Esophagus (tissue), 2 donors: ENCODE data around the gene TGFBR3. TPM values are rescaled to one million over a fixed set of nuclear protein-coding genes. Genes with fewer than 3 reads are reported as not detected.
A peak's percentile ranks its signal among the peaks of the same experiment; 100 is the strongest.

Source experiments
- H3K27ac ChIP-seq, 2 donors: one replicate each; pipeline ENCODE4 v1.5.1; 2013; ENCODE audit warnings: low read depth in 2 of 2, mild to moderate bottlenecking in 2 of 2, inconsistent platforms in 1 of 2, low read length in 1 of 2, moderate library complexity in 1 of 2
- H3K27me3 ChIP-seq, 2 donors: one replicate each; pipeline ENCODE4 v1.6.1; 2013; ENCODE audit warnings: low read length in 2 of 2, control low read depth in 1 of 2, mild to moderate bottlenecking in 1 of 2; ENCODE audit not compliant: insufficient read depth in 2 of 2, control insufficient read depth in 1 of 2
- H3K36me3 ChIP-seq, 2 donors: one replicate each; pipeline ENCODE4 v1.6.1; 2013; ENCODE audit warnings: low read length in 1 of 2; ENCODE audit not compliant: control insufficient read depth in 2 of 2, insufficient read depth in 2 of 2
- H3K4me1 ChIP-seq, 2 donors: one replicate each; pipeline ENCODE4 v1.6.1; 2013; ENCODE audit warnings: low read length in 1 of 2; ENCODE audit not compliant: control insufficient read depth in 2 of 2, insufficient read depth in 2 of 2
- H3K4me3 ChIP-seq, 2 donors: one replicate each; pipeline ENCODE4 v1.5.1; 2013; ENCODE audit warnings: low read length in 2 of 2, mild to moderate bottlenecking in 2 of 2, low read depth in 1 of 2, moderate library complexity in 1 of 2
- H3K9me3 ChIP-seq, 2 donors: one replicate each; pipeline ENCODE4 v1.6.1; 2013; ENCODE audit warnings: mild to moderate bottlenecking in 2 of 2, low read depth in 1 of 2, low read length in 1 of 2, moderate library complexity in 1 of 2; ENCODE audit not compliant: control insufficient read depth in 2 of 2, insufficient read depth in 1 of 2
- WGBS, 2 donors: extraction: QIAGEN DNeasy Blood & Tissue Kit; methylation state at CpG; one replicate each; pipeline ENCODE4 v1.1.7; 2013; 5-methylcytosine and 5-hydroxymethylcytosine counted together
- polyA plus RNA-seq, 2 donors: library from polyadenylated mRNA; stranded (reverse); fragments of 200-250 nt; gene quantifications; one replicate each; pipeline ENCODE4 v1.2.3, GENCODE V29; 2013
- donor health status: healthy with polysubstance abuse.
- donor health status: Bipolar disorder and iron deficiency.

Gene TGFBR3
- polyA plus RNA-seq, 2 donors, result 3.8 to 10.5 TPM

- Histone ChIP-seq H3K4me1 (peaks cover 6 to 16% of the 10 kb centered on the region in 2 donors), H3K27ac (peak overlapping the region; percentile 69 to 71)
- 32 to 41% methylated on average over 10 of the region's 10 CpGs for WGBS, 2 donors
Observed at GRCh38 chr1:91830242-91831131, 55.5 kb downstream of the TGFBR3 start.

GRCh38 chr1:91829293-91830153 lies 56.4 kb downstream of the TGFBR3 start:
- Histone ChIP-seq H3K27me3 (no peaks in the 10 kb centered on the region), H3K4me3 (no peak overlapping the region), H3K9me3 (no peaks in the 10 kb centered on the region), H3K36me3 (no peaks in the 10 kb centered on the region), H3K27ac (peak overlapping the region; percentile 71 to 83), H3K4me1 (peaks cover 6 to 16% of the 10 kb centered on the region in 2 donors)
- WGBS, 2 donors, result 70 to 78% methylated on average over 6 of the region's 6 CpGs

More at GRCh38 chr1:91830242-91831131, 55.5 kb downstream of the TGFBR3 start:
- Histone ChIP-seq H3K4me3 (no peak overlapping the region), H3K9me3 (no peaks in the 10 kb centered on the region), H3K27me3 (no peaks in the 10 kb centered on the region), H3K36me3 (no peaks in the 10 kb centered on the region)

GRCh38 chr1:91828583-91829281 lies 57.2 kb downstream of the TGFBR3 start:
- H3K4me3 ChIP-seq, result peak overlapping the region in 1 of 2 donors; percentile 5
- peak overlapping the region; percentile 71 to 83 for H3K27ac ChIP-seq
- peaks cover 6 to 16% of the 10 kb centered on the region in 2 donors for H3K4me1 ChIP-seq
- H3K9me3 ChIP-seq, result no peaks in the 10 kb centered on the region
- no peaks in the 10 kb centered on the region for H3K27me3 ChIP-seq
- H3K36me3 ChIP-seq, result no peaks in the 10 kb centered on the region
- 42 to 48% methylated on average over 9 of the region's 9 CpGs for whole genome bisulfite sequencing, 2 donors

GRCh38 chr1:91827459-91828321 lies 58.3 kb downstream of the TGFBR3 start:
- peaks cover 6 to 16% of the 10 kb centered on the region in 2 donors for H3K4me1 ChIP-seq

GRCh38 chr1:91827087-91827458 lies 58.9 kb downstream of the TGFBR3 start:
- peaks cover 6 to 16% of the 10 kb centered on the region in 2 donors for H3K4me1 ChIP-seq
- no peaks in the 10 kb centered on the region for H3K9me3 ChIP-seq
- H3K27me3 ChIP-seq, result no peaks in the 10 kb centered on the region
- no peak overlapping the region for H3K4me3 ChIP-seq
- no peaks in the 10 kb centered on the region for H3K36me3 ChIP-seq
- peak overlapping the region; percentile 71 to 76 for H3K27ac ChIP-seq
- WGBS, 2 donors, result 44 to 49% methylated on average over 9 of the region's 9 CpGs

More at GRCh38 chr1:91827459-91828321, 58.3 kb downstream of the TGFBR3 start:
- Histone ChIP-seq H3K4me3 (no peak overlapping the region), H3K36me3 (no peaks in the 10 kb centered on the region), H3K9me3 (no peaks in the 10 kb centered on the region), H3K27me3 (no peaks in the 10 kb centered on the region), H3K27ac (peak overlapping the region; percentile 71 to 76)
- WGBS, 2 donors, result 36 to 39% methylated on average over 12 of the region's 12 CpGs

GRCh38 chr1:91826649-91827048 lies 59.3 kb downstream of the TGFBR3 start:
- Histone ChIP-seq H3K27ac (peak overlapping the region; percentile 44 to 65), H3K9me3 (no peaks in the 10 kb centered on the region), H3K27me3 (no peaks in the 10 kb centered on the region), H3K36me3 (no peaks in the 10 kb centered on the region), H3K4me1 (peaks cover 6 to 16% of the 10 kb centered on the region in 2 donors), H3K4me3 (no peak overlapping the region)
- 60 to 75% methylated on average over 5 of the region's 5 CpGs for WGBS, 2 donors

GRCh38 chr1:91826248-91826647 lies 59.7 kb downstream of the TGFBR3 start:
- Histone ChIP-seq H3K4me1 (peaks cover 6 to 16% of the 10 kb centered on the region in 2 donors), H3K27ac (peak overlapping the region in 1 of 2 donors; percentile 27)
- WGBS, 2 donors, result 89 to 94% methylated on average over 6 of the region's 6 CpGs

GRCh38 chr1:91821126-91821868 lies 64.7 kb downstream of the TGFBR3 start:
- Histone ChIP-seq H3K27ac (no peak overlapping the region), H3K9me3 (no peaks in the 10 kb centered on the region), H3K36me3 (no peaks in the 10 kb centered on the region), H3K4me3 (no peak overlapping the region), H3K4me1 (peaks cover 0 to 4% of the 10 kb centered on the region in 2 donors), H3K27me3 (no peaks in the 10 kb centered on the region)
- WGBS, 2 donors, result 86 to 90% methylated on average over 6 of the region's 6 CpGs

More at GRCh38 chr1:91826248-91826647, 59.7 kb downstream of the TGFBR3 start:
- no peaks in the 10 kb centered on the region for H3K36me3 ChIP-seq
- no peaks in the 10 kb centered on the region for H3K9me3 ChIP-seq
- H3K27me3 ChIP-seq, result no peaks in the 10 kb centered on the region
- no peak overlapping the region for H3K4me3 ChIP-seq
